Measurements from ENCODE around the gene ATR. TPM values are rescaled to one million over a fixed set of nuclear protein-coding genes. Genes with fewer than 3 reads are reported as not detected.

ATR gene
- total RNA-seq, 3 donors from 2014 or later (not counting 1 experiment from before 2014, with no cell fraction given): 39.9 to 47.9 (median 45.8) TPM

DNA sequence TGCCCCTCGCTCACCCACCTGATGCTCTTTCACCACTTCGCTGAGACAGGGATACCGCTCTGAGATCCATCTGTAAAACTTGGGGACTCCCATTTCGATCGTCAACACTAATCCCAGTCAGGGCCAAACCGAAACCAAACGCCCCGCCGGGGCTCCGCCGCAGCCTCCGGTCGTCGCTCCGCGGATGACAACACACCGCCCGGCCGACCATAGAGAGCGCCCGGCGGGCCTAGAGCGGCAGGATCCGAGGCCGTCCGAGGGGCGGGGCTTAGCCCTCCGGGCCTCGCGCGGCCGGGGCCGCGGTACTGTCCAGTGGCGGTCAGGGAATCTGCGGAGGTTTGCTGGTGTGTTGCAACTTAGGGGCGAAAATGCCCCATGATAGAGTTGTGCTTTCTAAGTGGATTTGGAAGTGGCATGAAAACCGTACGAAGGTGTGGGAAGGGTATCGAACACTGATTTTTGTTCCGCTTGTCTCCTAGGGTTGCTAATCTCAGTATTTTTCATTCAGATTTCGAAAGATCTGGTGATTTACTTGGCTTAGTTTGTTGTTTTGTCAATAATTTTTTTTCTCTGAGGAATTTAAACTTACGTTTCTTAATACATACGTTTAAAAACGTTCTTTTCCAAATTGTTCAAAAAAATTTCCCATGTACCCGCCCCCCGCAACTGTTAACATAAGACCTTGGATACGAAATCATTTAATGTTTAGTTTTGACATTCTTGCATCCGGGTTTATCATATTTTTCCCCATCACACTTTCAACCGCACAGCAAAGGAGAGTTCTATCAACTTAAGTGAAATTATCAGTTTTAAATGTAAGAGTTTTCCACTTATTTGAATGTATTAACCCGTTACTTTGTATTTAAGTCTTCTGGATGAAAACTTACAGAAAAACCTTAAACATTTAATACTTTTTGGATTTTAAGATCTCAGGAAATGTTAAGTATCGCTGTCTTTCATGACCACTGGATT, 130.4 kb downstream of the ATR start, which contains the start of gene XRN1:
Gene XRN1 (minus strand): TSS at position 186 of the 972 bp plus-strand sequence. CDS start 93 bp downstream, at position 93.
- Histone ChIP-seq H3K9me3 (ENCODE audit: control insufficient read depth, insufficient read depth, low read length) (no peaks in the 10 kb centered on the region), H3K27me3 (ENCODE audit: control insufficient read depth, insufficient read depth, low read length) (no peaks in the 10 kb centered on the region), H3K4me3 (ENCODE audit: low read length) (peak within 1 kb of the TSS; percentile 96), H3K27ac (ENCODE audit: low read length) (peak within 1 kb of the TSS; percentile 97), H3K36me3 (ENCODE audit: control insufficient read depth, insufficient read depth, low read length) (peaks cover 8% of the 10 kb centered on the region), H3K4me1 (ENCODE audit: control insufficient read depth, insufficient read depth, low read length) (peaks cover 12% of the 10 kb centered on the region)
- intact Hi-C loops (cut with micrococcal nuclease): loop anchor here (1.0 to 5.0 kb wide), 4 partner anchors 131 to 961 kb away; partner anchors contain the start of genes ATR, RASA2, RNF7 and U2SURP
- Mint-ChIP-seq H3K27ac (peak within 1 kb of the TSS; percentile 99 to 100), H3K27me3 (ENCODE audit: low read depth in 2 of 2) (no peaks in the 10 kb centered on the region), H3K9me3 (no peaks in the 10 kb centered on the region), H3K36me3 (peaks cover 7% of the 10 kb centered on the region), H3K4me3 (peak within 1 kb of the TSS; percentile 100), H3K4me1 (peaks cover 45 to 46% of the 10 kb centered on the region in 2 donors)
- DNase-seq (peak; percentile 96 to 97), ATAC-seq (peak; percentile 94 to 99 (median 96))
- 5% methylated on average over 48 of the region's 52 CpGs for WGBS (ENCODE audit: insufficient coverage)
- TF ChIP-seq, protein P1, sequence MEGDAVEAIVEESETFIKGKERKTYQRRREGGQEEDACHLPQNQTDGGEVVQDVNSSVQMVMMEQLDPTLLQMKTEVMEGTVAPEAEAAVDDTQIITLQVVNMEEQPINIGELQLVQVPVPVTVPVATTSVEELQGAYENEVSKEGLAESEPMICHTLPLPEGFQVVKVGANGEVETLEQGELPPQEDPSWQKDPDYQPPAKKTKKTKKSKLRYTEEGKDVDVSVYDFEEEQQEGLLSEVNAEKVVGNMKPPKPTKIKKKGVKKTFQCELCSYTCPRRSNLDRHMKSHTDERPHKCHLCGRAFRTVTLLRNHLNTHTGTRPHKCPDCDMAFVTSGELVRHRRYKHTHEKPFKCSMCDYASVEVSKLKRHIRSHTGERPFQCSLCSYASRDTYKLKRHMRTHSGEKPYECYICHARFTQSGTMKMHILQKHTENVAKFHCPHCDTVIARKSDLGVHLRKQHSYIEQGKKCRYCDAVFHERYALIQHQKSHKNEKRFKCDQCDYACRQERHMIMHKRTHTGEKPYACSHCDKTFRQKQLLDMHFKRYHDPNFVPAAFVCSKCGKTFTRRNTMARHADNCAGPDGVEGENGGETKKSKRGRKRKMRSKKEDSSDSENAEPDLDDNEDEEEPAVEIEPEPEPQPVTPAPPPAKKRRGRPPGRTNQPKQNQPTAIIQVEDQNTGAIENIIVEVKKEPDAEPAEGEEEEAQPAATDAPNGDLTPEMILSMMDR (IDR thresholded peaks at IDR 0.05): no peak

DNA sequence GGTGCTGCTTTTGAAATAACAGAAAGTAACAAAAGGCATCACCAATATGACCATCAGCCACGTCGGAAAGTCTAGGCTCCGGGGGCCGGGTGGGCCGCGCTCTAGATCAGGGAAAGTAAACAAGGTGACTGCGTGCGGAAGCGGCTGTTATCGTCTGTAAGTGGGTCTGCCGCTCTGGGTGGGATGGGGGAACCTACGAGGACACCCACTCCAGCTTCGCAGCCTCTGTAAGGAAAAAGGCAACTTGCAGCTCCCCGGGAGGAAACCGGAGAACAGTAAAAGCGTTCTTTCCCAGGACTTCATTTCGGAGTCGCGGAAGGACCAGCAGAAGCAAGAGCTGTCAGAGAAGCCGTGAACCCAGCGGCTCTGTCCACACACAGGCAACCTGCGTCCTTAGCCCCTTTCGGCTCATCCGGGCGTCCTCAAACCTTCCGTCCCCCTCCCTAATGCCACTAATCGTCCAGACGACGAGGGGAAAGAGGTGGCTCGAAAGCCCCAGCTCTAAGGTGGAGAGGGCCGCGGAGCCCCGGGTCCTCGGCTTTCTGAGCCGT, 131.2 kb downstream of the ATR start:
- peaks cover 3% of the 10 kb centered on the region for H3K36me3 ChIP-seq (ENCODE audit: control insufficient read depth, insufficient read depth, low read length)

DNA sequence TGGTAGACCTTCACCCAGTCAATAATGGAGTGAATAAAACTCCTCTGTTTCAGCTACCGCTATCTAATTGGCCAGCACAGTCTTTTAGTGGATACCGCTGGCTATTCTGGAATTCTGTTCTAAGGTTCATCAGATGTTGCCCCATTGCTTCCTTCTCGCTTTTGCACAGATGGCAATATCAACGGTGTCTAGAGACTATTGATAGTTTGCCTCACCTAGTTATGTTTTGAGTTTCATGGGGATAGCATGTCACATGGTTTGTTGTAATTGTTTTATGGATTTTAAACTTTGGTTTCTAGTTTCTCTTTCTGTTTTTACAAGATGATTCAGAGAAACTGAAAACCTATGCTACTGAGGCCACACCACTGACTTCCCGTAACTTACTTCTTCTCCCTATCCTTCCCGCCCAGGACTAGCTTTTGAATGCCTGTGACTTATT, 132.7 kb downstream of the ATR start:
- peaks cover under 1% of the 10 kb centered on the region for H3K36me3 ChIP-seq (ENCODE audit: control insufficient read depth, insufficient read depth, low read length)
- Mint-ChIP-seq H3K4me1 (peaks cover 60 to 63% of the 10 kb centered on the region in 2 donors), H3K36me3 (peaks cover 7% of the 10 kb centered on the region), H3K27ac (peak overlapping the region; percentile 99 to 100), H3K9me3 (no peaks in the 10 kb centered on the region), H3K27me3 (ENCODE audit: low read depth in 2 of 2) (no peaks in the 10 kb centered on the region), H3K4me3 (peak overlapping the region; percentile 100)
- peak overlapping the region; percentile 62 for H3K27ac ChIP-seq (ENCODE audit: low read length)
- H3K4me3 ChIP-seq (ENCODE audit: low read length): no peak overlapping the region
- ATAC-seq (peak in 1 of 3 donors; percentile 9), DNase-seq (peak in 1 of 2 donors; percentile 41)
- WGBS (ENCODE audit: insufficient coverage): 38% methylated on average over 6 of the region's 6 CpGs
- H3K4me1 ChIP-seq (ENCODE audit: control insufficient read depth, insufficient read depth, low read length): peaks cover 15% of the 10 kb centered on the region
- H3K27me3 ChIP-seq (ENCODE audit: control insufficient read depth, insufficient read depth, low read length): no peaks in the 10 kb centered on the region
- intact Hi-C loops (cut with micrococcal nuclease): loop anchor here (2.0 to 5.0 kb wide), 3 partner anchors 133 to 959 kb away; partner anchors contain the start of genes ATR, RASA2 and RNF7
- TF ChIP-seq, protein P1 (IDR thresholded peaks at IDR 0.05): no peak
- no peaks in the 10 kb centered on the region for H3K9me3 ChIP-seq (ENCODE audit: control insufficient read depth, insufficient read depth, low read length)

More for the DNA sequence above, 131.2 kb downstream of the ATR start:
- Histone ChIP-seq H3K4me3 (ENCODE audit: low read length) (peak overlapping the region; percentile 96), H3K9me3 (ENCODE audit: control insufficient read depth, insufficient read depth, low read length) (no peaks in the 10 kb centered on the region), H3K27me3 (ENCODE audit: control insufficient read depth, insufficient read depth, low read length) (no peaks in the 10 kb centered on the region), H3K27ac (ENCODE audit: low read length) (peak overlapping the region; percentile 97), H3K4me1 (ENCODE audit: control insufficient read depth, insufficient read depth, low read length) (peaks cover 15% of the 10 kb centered on the region)
- Mint-ChIP-seq H3K9me3 (no peaks in the 10 kb centered on the region), H3K27ac (peak overlapping the region; percentile 99 to 100), H3K4me1 (peaks cover 49 to 52% of the 10 kb centered on the region in 2 donors), H3K36me3 (peaks cover 7% of the 10 kb centered on the region), H3K4me3 (peak overlapping the region; percentile 100), H3K27me3 (ENCODE audit: low read depth in 2 of 2) (no peaks in the 10 kb centered on the region)
- under 1% methylated on average over 35 of the region's 35 CpGs for WGBS (ENCODE audit: insufficient coverage)
- TF ChIP-seq, protein P1 (IDR thresholded peaks at IDR 0.05): no peak
- peak; percentile 36 to 51 (median 44) for ATAC-seq
- peak in 1 of 2 donors; percentile 63 for DNase-seq
- intact Hi-C loops (cut with micrococcal nuclease): loop anchor here (2.0 to 5.0 kb wide), 3 partner anchors 131 to 960 kb away; partner anchors contain the start of genes ATR, RASA2 and RNF7

All from natural killer cell (primary cell).